HepG2 (cell line): ENCODE results near the gene TRIM28. TPM values are rescaled to one million over a fixed set of nuclear protein-coding genes. Genes with fewer than 3 reads are reported as not detected.

Source experiments
- HMG20A ChIP-seq: IDR thresholded peaks from 2 replicates; pipeline ENCODE4 v1.6.1; 2016; ENCODE audit warnings: borderline replicate concordance
- KAT7 ChIP-seq: IDR thresholded peaks from 2 replicates; pipeline ENCODE4 v1.6.1; 2018; ENCODE audit warnings: borderline replicate concordance, missing compliant biosample characterization
- KDM1A ChIP-seq: IDR thresholded peaks from 2 replicates; pipeline ENCODE4 v1.6.1; 2016; ENCODE audit warnings: missing compliant biosample characterization
- MED1 ChIP-seq: sonication (generic); formaldehyde crosslinking; IDR thresholded peaks from 2 replicates; pipeline ENCODE4 v1.4.0; 2020; ENCODE audit warnings: missing genetic modification reagents
- ONECUT2 ChIP-seq: sonication (generic); formaldehyde crosslinking; IDR thresholded peaks from 2 replicates; pipeline ENCODE4 v1.4.0; 2020; ENCODE audit warnings: missing genetic modification reagents
- PATZ1 ChIP-seq: sonication (generic); formaldehyde crosslinking; IDR thresholded peaks from 2 replicates; pipeline ENCODE4 v1.4.0; 2020; ENCODE audit warnings: missing genetic modification reagents
- PAX8 ChIP-seq: sonication (generic); formaldehyde crosslinking; IDR thresholded peaks from 2 replicates; pipeline ENCODE4 v1.8.0; 2022; ENCODE audit warnings: mild to moderate bottlenecking, missing genetic modification reagents, borderline replicate concordance
- SALL1 ChIP-seq: sonication (generic); formaldehyde crosslinking; IDR thresholded peaks from 2 replicates; pipeline ENCODE4 v1.8.0; 2022; ENCODE audit warnings: mild to moderate bottlenecking, missing genetic modification reagents
- SKI ChIP-seq: fragments of 450-650 bp; IDR thresholded peaks from one replicate; pipeline ENCODE4 v1.6.1; 2018; ENCODE audit warnings: mild to moderate bottlenecking; ENCODE audit not compliant: partially characterized antibody
- SMARCE1 ChIP-seq: fragments of 450-650 bp; IDR thresholded peaks from 2 replicates; pipeline ENCODE4 v1.6.1; 2017; ENCODE audit warnings: borderline replicate concordance
- SMYD3 ChIP-seq: sonication (generic); formaldehyde crosslinking; IDR thresholded peaks from 2 replicates; pipeline ENCODE4 v1.8.1; 2023; ENCODE audit warnings: mild to moderate bottlenecking, missing genetic modification reagents
- SNAPC5 ChIP-seq: sonication (generic); formaldehyde crosslinking; IDR thresholded peaks from 2 replicates; pipeline ENCODE4 v1.8.1; 2023; ENCODE audit warnings: mild to moderate bottlenecking, missing genetic modification reagents, borderline replicate concordance
- SRY ChIP-seq: sonication (generic); formaldehyde crosslinking; IDR thresholded peaks from 2 replicates; pipeline ENCODE4 v1.8.0; 2022; ENCODE audit warnings: mild to moderate bottlenecking, missing genetic modification reagents
- THAP11 ChIP-seq: IDR thresholded peaks from 2 replicates; pipeline ENCODE4 v1.6.1; 2016; ENCODE audit warnings: missing biosample characterization, missing genetic modification reagents
- ZNF276 ChIP-seq: sonication (generic); formaldehyde crosslinking; IDR thresholded peaks from 2 replicates; pipeline ENCODE4 v1.4.0; 2020; ENCODE audit warnings: mild to moderate bottlenecking, low read depth, missing genetic modification reagents
- ZNF326 ChIP-seq: sonication (generic); formaldehyde crosslinking; IDR thresholded peaks from 2 replicates; pipeline ENCODE4 v1.4.0; 2020; ENCODE audit warnings: missing genetic modification reagents, borderline replicate concordance
- polyA plus RNA-seq, 8 experiments: library from polyadenylated mRNA; depleted of rRNA in 3 of 8; stranded (reverse) in 7 of 8; unstranded in 1 of 8; fragments of >200 nt; fragmentation: Illumina TruSeq in 4 of 8; extraction: Trizol in 4 of 8; gene quantifications; 2 replicates each; pipeline versions ENCODE4 v1.2.1 to v1.2.3, GENCODE V29; 2011 to 2016; ENCODE audit warnings: low read depth in 4 of 8, missing spikeins in 1 of 8, mixed read lengths in 1 of 8; ENCODE audit not compliant: insufficient read depth in 1 of 8
- total RNA-seq, 5 experiments: library from RNA; depleted of rRNA; stranded (reverse); fragments of >200 nt; fragmentation: Illumina TruSeq; extraction: Trizol; gene quantifications; 2 replicates each; pipeline ENCODE4 v1.2.3, GENCODE V29; 2016; ENCODE audit warnings: low read depth in 1 of 5
- TF ChIP-seq, protein P1 (sequence below): fragments of 450-650 bp; IDR thresholded peaks from 2 replicates; pipeline ENCODE4 v1.6.1; 2017; ENCODE audit warnings: mild to moderate bottlenecking
- TF ChIP-seq, protein P2 (sequence below): sonication (generic); formaldehyde crosslinking; IDR thresholded peaks from 2 replicates; pipeline ENCODE4 v1.4.0; 2020; ENCODE audit warnings: mild to moderate bottlenecking, missing genetic modification reagents
- TF ChIP-seq, protein P3 (sequence below): sonication (generic); formaldehyde crosslinking; IDR thresholded peaks from 2 replicates; pipeline ENCODE4 v1.5.1; 2020; ENCODE audit warnings: mild to moderate bottlenecking, moderate library complexity, missing genetic modification reagents

Gene TRIM28
- total and polyA plus RNA-seq, 2 of the 13 experiments (the other 11 are each of a cell fraction or from before 2014, with no cell fraction given), result 361 to 439 TPM

- peak; percentile 57; the same call in 1 of the 2 replicates for TF ChIP-seq ZNF276 (CRISPR knock-in tag)
- peak; percentile 73; the same call in 1 of the 2 replicates for TF ChIP-seq SNAPC5 (CRISPR knock-in tag)
- peak; percentile 97 for TF ChIP-seq THAP11 (CRISPR knock-in tag)
- TF ChIP-seq SALL1, result peak; percentile 60
- TF ChIP-seq ONECUT2 (CRISPR knock-in tag), result no peak
- no peak; the same call in 1 of the 2 replicates for TF ChIP-seq MED1
- TF ChIP-seq SMARCE1, result no peak
- TF ChIP-seq, protein P1, sequence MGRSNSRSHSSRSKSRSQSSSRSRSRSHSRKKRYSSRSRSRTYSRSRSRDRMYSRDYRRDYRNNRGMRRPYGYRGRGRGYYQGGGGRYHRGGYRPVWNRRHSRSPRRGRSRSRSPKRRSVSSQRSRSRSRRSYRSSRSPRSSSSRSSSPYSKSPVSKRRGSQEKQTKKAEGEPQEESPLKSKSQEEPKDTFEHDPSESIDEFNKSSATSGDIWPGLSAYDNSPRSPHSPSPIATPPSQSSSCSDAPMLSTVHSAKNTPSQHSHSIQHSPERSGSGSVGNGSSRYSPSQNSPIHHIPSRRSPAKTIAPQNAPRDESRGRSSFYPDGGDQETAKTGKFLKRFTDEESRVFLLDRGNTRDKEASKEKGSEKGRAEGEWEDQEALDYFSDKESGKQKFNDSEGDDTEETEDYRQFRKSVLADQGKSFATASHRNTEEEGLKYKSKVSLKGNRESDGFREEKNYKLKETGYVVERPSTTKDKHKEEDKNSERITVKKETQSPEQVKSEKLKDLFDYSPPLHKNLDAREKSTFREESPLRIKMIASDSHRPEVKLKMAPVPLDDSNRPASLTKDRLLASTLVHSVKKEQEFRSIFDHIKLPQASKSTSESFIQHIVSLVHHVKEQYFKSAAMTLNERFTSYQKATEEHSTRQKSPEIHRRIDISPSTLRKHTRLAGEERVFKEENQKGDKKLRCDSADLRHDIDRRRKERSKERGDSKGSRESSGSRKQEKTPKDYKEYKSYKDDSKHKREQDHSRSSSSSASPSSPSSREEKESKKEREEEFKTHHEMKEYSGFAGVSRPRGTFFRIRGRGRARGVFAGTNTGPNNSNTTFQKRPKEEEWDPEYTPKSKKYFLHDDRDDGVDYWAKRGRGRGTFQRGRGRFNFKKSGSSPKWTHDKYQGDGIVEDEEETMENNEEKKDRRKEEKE, result no peak
- no peak for TF ChIP-seq KAT7 (CRISPR knock-in tag)
- no peak for TF ChIP-seq SMYD3
- TF ChIP-seq PAX8 (CRISPR knock-in tag), result peak; percentile 69; the same call in 1 of the 2 replicates
- peak; percentile 76 for TF ChIP-seq SKI
- TF ChIP-seq KDM1A (CRISPR knock-in tag), result no peak
- no peak for TF ChIP-seq HMG20A
- TF ChIP-seq SRY, result no peak
- TF ChIP-seq PATZ1 (CRISPR knock-in tag), result peak; percentile 80
- TF ChIP-seq, protein P2, sequence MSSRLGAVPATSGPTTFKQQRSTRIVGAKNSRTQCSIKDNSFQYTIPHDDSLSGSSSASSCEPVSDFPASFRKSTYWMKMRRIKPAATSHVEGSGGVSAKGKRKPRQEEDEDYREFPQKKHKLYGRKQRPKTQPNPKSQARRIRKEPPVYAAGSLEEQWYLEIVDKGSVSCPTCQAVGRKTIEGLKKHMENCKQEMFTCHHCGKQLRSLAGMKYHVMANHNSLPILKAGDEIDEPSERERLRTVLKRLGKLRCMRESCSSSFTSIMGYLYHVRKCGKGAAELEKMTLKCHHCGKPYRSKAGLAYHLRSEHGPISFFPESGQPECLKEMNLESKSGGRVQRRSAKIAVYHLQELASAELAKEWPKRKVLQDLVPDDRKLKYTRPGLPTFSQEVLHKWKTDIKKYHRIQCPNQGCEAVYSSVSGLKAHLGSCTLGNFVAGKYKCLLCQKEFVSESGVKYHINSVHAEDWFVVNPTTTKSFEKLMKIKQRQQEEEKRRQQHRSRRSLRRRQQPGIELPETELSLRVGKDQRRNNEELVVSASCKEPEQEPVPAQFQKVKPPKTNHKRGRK, result no peak
- no peak for TF ChIP-seq ZNF326 (CRISPR knock-in tag)
- TF ChIP-seq, protein P3, sequence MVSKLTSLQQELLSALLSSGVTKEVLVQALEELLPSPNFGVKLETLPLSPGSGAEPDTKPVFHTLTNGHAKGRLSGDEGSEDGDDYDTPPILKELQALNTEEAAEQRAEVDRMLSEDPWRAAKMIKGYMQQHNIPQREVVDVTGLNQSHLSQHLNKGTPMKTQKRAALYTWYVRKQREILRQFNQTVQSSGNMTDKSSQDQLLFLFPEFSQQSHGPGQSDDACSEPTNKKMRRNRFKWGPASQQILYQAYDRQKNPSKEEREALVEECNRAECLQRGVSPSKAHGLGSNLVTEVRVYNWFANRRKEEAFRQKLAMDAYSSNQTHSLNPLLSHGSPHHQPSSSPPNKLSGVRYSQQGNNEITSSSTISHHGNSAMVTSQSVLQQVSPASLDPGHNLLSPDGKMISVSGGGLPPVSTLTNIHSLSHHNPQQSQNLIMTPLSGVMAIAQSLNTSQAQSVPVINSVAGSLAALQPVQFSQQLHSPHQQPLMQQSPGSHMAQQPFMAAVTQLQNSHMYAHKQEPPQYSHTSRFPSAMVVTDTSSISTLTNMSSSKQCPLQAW (CRISPR knock-in tag), result peak; percentile 73; the same call in 1 of the 2 replicates
Observed at GRCh38 chr19:58572818-58573657, 29.2 kb downstream of the TRIM28 start, which contains the start of gene MZF1 (continued).
